GM12878 (cell line): ENCODE data around the gene HS3ST3A1. TPM values are rescaled to one million over a fixed set of nuclear protein-coding genes. Genes with fewer than 3 reads are reported as not detected.

ENCODE experiments used
- ATAC-seq: fragments of 200-7000 bp; cut with Tn5 transposase; 3 replicates; pipeline ENCODE4 v1.9.1; 2020; ENCODE audit warnings: mild to moderate bottlenecking, moderate library complexity
- BruUV-seq: library from RNA; stranded (reverse); fragments of 400-500 nt; replicated peaks from 2 replicates; lab custom pipeline; 2021; lab: Mats Ljungman, UMichigan
- CTCF ChIA-PET: fragments of 300-600 bp; sonication (Branson Sonifier 250); formaldehyde crosslinking; extraction: SDS; loops from one replicate; lab custom pipeline; 2021; ENCODE audit warnings: inconsistent platforms; lab: Yijun Ruan, JAX
- POLR2A ChIA-PET: fragments of 350-600 bp; formaldehyde crosslinking; extraction: SDS; loops from one replicate; lab custom pipeline; 2021; ENCODE audit warnings: inconsistent platforms; lab: Charles Lee
- RAD21 ChIA-PET: fragments of 300-600 bp; sonication (Branson Sonifier 250); formaldehyde crosslinking; loops from one replicate; lab custom pipeline; 2023; ENCODE audit warnings: antibody characterized with exemption; ENCODE audit not compliant: unreplicated experiment; lab: Charles Lee
- SMC1A ChIA-PET: fragments of 300-600 bp; sonication (Branson Sonifier 250); formaldehyde crosslinking; loops from one replicate; lab custom pipeline; 2023; ENCODE audit not compliant: unreplicated experiment, uncharacterized antibody; lab: Charles Lee
- DNase-seq: peaks from one replicate; pipeline ENCODE4 v3.0.0-alpha.2; 2011; ENCODE audit warnings: low read depth, low spot score
- FAIRE-seq: peaks from 3 replicates; lab custom pipeline; 2011; peaks lifted over from hg19 to GRCh38; lab: Jason Lieb, UNC
- H2AFZ ChIP-seq: 2 replicates; pipeline ENCODE4 v1.6.0; 2011; ENCODE audit warnings: low read depth, low read length, control low read depth; ENCODE audit not compliant: control insufficient read depth
- H3K27ac ChIP-seq: 2 replicates; pipeline ENCODE4 v1.5.1; 2011; ENCODE audit warnings: control low read depth; ENCODE audit not compliant: control insufficient read depth, insufficient read depth
- H3K27me3 ChIP-seq, 2 experiments: replicated peaks in 1 of 2; 2 replicates each; pipeline versions ENCODE4 v1.6.0 to v1.6.1; 2011; ENCODE audit warnings: low read length in 1 of 2; ENCODE audit not compliant: control insufficient read depth in 2 of 2, insufficient read depth in 2 of 2
- H3K36me3 ChIP-seq, 2 experiments: 2 replicates each; pipeline ENCODE4 v1.5.1; 2011; ENCODE audit warnings: low read length in 1 of 2; ENCODE audit not compliant: control insufficient read depth in 2 of 2, insufficient read depth in 2 of 2
- H3K4me1 ChIP-seq: 2 replicates; pipeline ENCODE4 v1.6.1; 2011; ENCODE audit warnings: mild to moderate bottlenecking, low read length, moderate library complexity, mixed read lengths; ENCODE audit not compliant: control insufficient read depth, insufficient read depth
- H3K4me2 ChIP-seq: 2 replicates; pipeline ENCODE4 v1.6.0; 2011; ENCODE audit warnings: control low read depth; ENCODE audit not compliant: control insufficient read depth, insufficient read depth
- H3K4me3 ChIP-seq: fragments of 200-600 bp; sonication (generic); 2 replicates; pipeline ENCODE4 v1.5.1; 2016
- H3K79me2 ChIP-seq: 2 replicates; pipeline ENCODE4 v1.6.0; 2011; ENCODE audit warnings: low read length; ENCODE audit not compliant: control insufficient read depth, insufficient read depth
- H3K9ac ChIP-seq: 2 replicates; pipeline ENCODE4 v1.8.0; 2011; ENCODE audit warnings: low read length, control low read depth, mixed read lengths; ENCODE audit not compliant: control insufficient read depth, insufficient read depth
- H3K9me3 ChIP-seq: replicated peaks from 3 replicates; pipeline ENCODE4 v1.5.1; 2011; ENCODE audit warnings: mild to moderate bottlenecking, low read length; ENCODE audit not compliant: control insufficient read depth, insufficient read depth
- H4K20me1 ChIP-seq: 2 replicates; pipeline ENCODE4 v1.6.0; 2011; ENCODE audit not compliant: control insufficient read depth, insufficient read depth
- BCL11A ChIP-seq: IDR thresholded peaks from 2 replicates; pipeline ENCODE4 v1.6.1; 2011; ENCODE audit warnings: low read depth, low read length
- GABPA ChIP-seq: IDR thresholded peaks from 2 replicates; pipeline ENCODE4 v1.6.1; 2014; ENCODE audit warnings: antibody characterized with exemption, low read depth, mild to moderate bottlenecking, inconsistent platforms
- HCFC1 ChIP-seq: fragments of 150-350 bp; IDR thresholded peaks from 2 replicates; pipeline ENCODE4 v1.6.1; 2014; ENCODE audit warnings: low read length
- IKZF1 ChIP-seq: fragments of 450-650 bp; conservative IDR thresholded peaks from 2 replicates; pipeline ENCODE4 v1.6.1; 2017; ENCODE audit warnings: antibody characterized with exemption, mild to moderate bottlenecking
- JUNB ChIP-seq: IDR thresholded peaks from 2 replicates; pipeline ENCODE4 v1.6.1; 2016; ENCODE audit warnings: antibody characterized with exemption, mild to moderate bottlenecking
- KLF5 ChIP-seq: fragments of 450-650 bp; IDR thresholded peaks from 2 replicates; pipeline ENCODE4 v1.6.1; 2014; ENCODE audit warnings: mild to moderate bottlenecking; ENCODE audit not compliant: partially characterized antibody
- MAX ChIP-seq: IDR thresholded peaks from 2 replicates; pipeline ENCODE4 v1.6.1; 2012; ENCODE audit warnings: low read depth, low read length, improper control_type of control experiment
- MEF2B ChIP-seq: fragments of 450-650 bp; IDR thresholded peaks from 2 replicates; pipeline ENCODE4 v1.6.1; 2018; ENCODE audit warnings: mild to moderate bottlenecking, moderate library complexity; ENCODE audit not compliant: partially characterized antibody, poor library complexity, severe bottlenecking
- NFYB ChIP-seq: IDR thresholded peaks from 2 replicates; pipeline ENCODE4 v1.6.1; 2011; ENCODE audit warnings: low read depth, mild to moderate bottlenecking, low read length, improper control_type of control experiment, moderate library complexity; ENCODE audit not compliant: insufficient read depth
- PRDM15 ChIP-seq: fragments of 450-650 bp; formaldehyde crosslinking; IDR thresholded peaks from 2 replicates; pipeline ENCODE4 v1.4.0; 2020; ENCODE audit warnings: mild to moderate bottlenecking, moderate library complexity
- SMARCA5 ChIP-seq: fragments of 450-650 bp; IDR thresholded peaks from 2 replicates; pipeline ENCODE4 v1.6.1; 2017; ENCODE audit warnings: mild to moderate bottlenecking
- SMC3 ChIP-seq: IDR thresholded peaks from 2 replicates; pipeline ENCODE4 v1.6.1; 2011; ENCODE audit warnings: low read length, improper control_type of control experiment, borderline replicate concordance
- SRF ChIP-seq, 2 experiments: IDR thresholded peaks; 2 replicates each; pipeline ENCODE4 v1.6.1; 2011; ENCODE audit warnings: low read depth in 2 of 2, low read length in 2 of 2, mild to moderate bottlenecking in 1 of 2, moderate library complexity in 1 of 2
- STAT1 ChIP-seq: fragments of 450-650 bp; conservative IDR thresholded peaks from 2 replicates; pipeline ENCODE4 v1.6.1; 2014; ENCODE audit warnings: antibody characterized with exemption, mild to moderate bottlenecking
- TCF12 ChIP-seq: IDR thresholded peaks from 2 replicates; pipeline ENCODE4 v1.6.1; 2011; ENCODE audit warnings: low read depth, mild to moderate bottlenecking, low read length
- ZBTB11 ChIP-seq: fragments of 450-650 bp; formaldehyde crosslinking; IDR thresholded peaks from 2 replicates; pipeline ENCODE4 v1.5.0; 2022; ENCODE audit warnings: mild to moderate bottlenecking, missing genetic modification characterization
- ZSCAN29 ChIP-seq: fragments of 450-650 bp; IDR thresholded peaks from 2 replicates; pipeline ENCODE4 v1.6.1; 2017; ENCODE audit warnings: mild to moderate bottlenecking, moderate library complexity
- WGBS: methylation state at CpG from one replicate; pipeline ENCODE4 v1.1.6; 2016; ENCODE audit warnings: low lambda C conversion rate; ENCODE audit not compliant: insufficient replicate concordance, insufficient coverage; ENCODE audit errors: missing lambda C conversion rate; 5-methylcytosine and 5-hydroxymethylcytosine counted together
- in situ Hi-C: fragments of 300-500 bp; cut with MboI; formaldehyde crosslinking; loops from 9 replicates; pipeline ENCODE4 v1.14.3; 2018; ENCODE audit warnings: mixed read lengths
- intact Hi-C: fragments of 100-400 bp; cut with micrococcal nuclease; formaldehyde crosslinking; loops from one replicate; pipeline ENCODE4 v1.14.2; 2022; ENCODE audit not compliant: unreplicated experiment
- polyA plus RNA-seq, 11 experiments: library from polyadenylated mRNA; depleted of rRNA in 4 of 11; unstranded in 6 of 11; stranded (reverse) in 5 of 11; fragments of >200 nt; fragmentation: Nextera tagmentation in 4 of 11; fragmentation: Illumina TruSeq in 1 of 11; extraction: Ambion mirVana in 4 of 11; extraction: Trizol in 1 of 11; gene quantifications; 1 replicate in 1 of 11; 2 replicates in 10 of 11; pipeline versions ENCODE4 v1.2.1 to v1.2.3, GENCODE V29; 2011 to 2016; ENCODE audit warnings: inconsistent platforms in 2 of 11, missing spikeins in 2 of 11, low read depth in 1 of 11
- total RNA-seq, 4 experiments: library from RNA; depleted of rRNA in 3 of 4; stranded (reverse); fragments of >200 nt in 3 of 4; fragmentation: Illumina TruSeq in 1 of 4; extraction: Trizol in 1 of 4; gene quantifications; 2 replicates each; pipeline versions ENCODE4 v1.2.1 to v1.2.3, GENCODE V29; 2013 to 2021

The HS3ST3A1 gene
- total and polyA plus RNA-seq, 10 of the 15 experiments (the other 5 are each of a cell fraction or from before 2014, with no cell fraction given): 0.24 to 0.26 TPM; not detected in 8

GRCh38 chr17:13484020-13484419, 117.7 kb downstream of the HS3ST3A1 start:
- Histone ChIP-seq H3K9me3 (no peaks in the 10 kb centered on the region; the same call in 2 of the 3 replicates), H3K27me3 (no peaks in the 10 kb centered on the region), H3K36me3 (no peaks in the 10 kb centered on the region), H3K9ac (no peak overlapping the region), H2AFZ (no peak overlapping the region), H3K4me2 (no peak overlapping the region), H3K4me1 (no peaks in the 10 kb centered on the region), H3K79me2 (no peaks in the 10 kb centered on the region), H3K4me3 (no peak overlapping the region), H4K20me1 (no peaks in the 10 kb centered on the region), H3K27ac (no peak overlapping the region)
- ChIA-PET CTCF (interaction anchor here (1.1 to 1.6 kb wide), 2 partner anchors 9 to 35 kb away, joined by 3 to 4 read pairs; no protein-coding TSS in a partner anchor), POLR2A (no interaction called here), RAD21 (no interaction called here), SMC1A (interaction anchor here (1.6 to 1.8 kb wide), 3 partner anchors 9 to 41 kb away, joined by 3 to 4 read pairs (median 4); no protein-coding TSS in a partner anchor)
- FAIRE-seq: no peak
- BruUV-seq: no TSS peak
- TF ChIP-seq GABPA (no peak), MAX (no peak), STAT1 (no peak), PRDM15 (CRISPR knock-in tag) (no peak), KLF5 (no peak), MEF2B (no peak), ZBTB11 (no peak), ZSCAN29 (no peak), HCFC1 (no peak), IKZF1 (no peak), SMC3 (no peak), SRF (IDR thresholded peaks at IDR 0.05; ENCODE audit: low read depth in 2 of 2, low read length in 2 of 2) (no peak), JUNB (no peak), SMARCA5 (no peak), BCL11A (no peak), TCF12 (no peak), NFYB (no peak)
- in situ Hi-C loops (no loop called here), intact Hi-C loops (no loop called here)
- 39% methylated on average over 4 of the region's 4 CpGs for WGBS
- no peak for DNase-seq
- ATAC-seq: no peak
